ENCODE data around the gene PXMP2.

GRCh38 chr12:132746613-132747012 is 59.2 kb downstream of the PXMP2 start:
- TF ChIP-seq, protein P1, sequence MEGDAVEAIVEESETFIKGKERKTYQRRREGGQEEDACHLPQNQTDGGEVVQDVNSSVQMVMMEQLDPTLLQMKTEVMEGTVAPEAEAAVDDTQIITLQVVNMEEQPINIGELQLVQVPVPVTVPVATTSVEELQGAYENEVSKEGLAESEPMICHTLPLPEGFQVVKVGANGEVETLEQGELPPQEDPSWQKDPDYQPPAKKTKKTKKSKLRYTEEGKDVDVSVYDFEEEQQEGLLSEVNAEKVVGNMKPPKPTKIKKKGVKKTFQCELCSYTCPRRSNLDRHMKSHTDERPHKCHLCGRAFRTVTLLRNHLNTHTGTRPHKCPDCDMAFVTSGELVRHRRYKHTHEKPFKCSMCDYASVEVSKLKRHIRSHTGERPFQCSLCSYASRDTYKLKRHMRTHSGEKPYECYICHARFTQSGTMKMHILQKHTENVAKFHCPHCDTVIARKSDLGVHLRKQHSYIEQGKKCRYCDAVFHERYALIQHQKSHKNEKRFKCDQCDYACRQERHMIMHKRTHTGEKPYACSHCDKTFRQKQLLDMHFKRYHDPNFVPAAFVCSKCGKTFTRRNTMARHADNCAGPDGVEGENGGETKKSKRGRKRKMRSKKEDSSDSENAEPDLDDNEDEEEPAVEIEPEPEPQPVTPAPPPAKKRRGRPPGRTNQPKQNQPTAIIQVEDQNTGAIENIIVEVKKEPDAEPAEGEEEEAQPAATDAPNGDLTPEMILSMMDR (conservative IDR thresholded peaks at IDR 0.05; ENCODE audit: low read length), result no peak
- TF ChIP-seq EZH2phosphoT487 (IDR thresholded peaks at IDR 0.05; ENCODE audit: borderline replicate concordance, low read depth, low read length), result no peak
